ENCODE measurements around the gene RXRA.

The RXRA gene

DNA sequence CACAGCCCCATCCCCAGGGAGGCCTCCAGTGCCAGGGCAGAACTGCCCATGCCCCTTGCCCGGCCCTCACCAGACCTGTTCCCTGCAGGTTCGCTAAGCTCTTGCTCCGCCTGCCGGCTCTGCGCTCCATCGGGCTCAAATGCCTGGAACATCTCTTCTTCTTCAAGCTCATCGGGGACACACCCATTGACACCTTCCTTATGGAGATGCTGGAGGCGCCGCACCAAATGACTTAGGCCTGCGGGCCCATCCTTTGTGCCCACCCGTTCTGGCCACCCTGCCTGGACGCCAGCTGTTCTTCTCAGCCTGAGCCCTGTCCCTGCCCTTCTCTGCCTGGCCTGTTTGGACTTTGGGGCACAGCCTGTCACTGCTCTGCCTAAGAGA lies 110.1 kb downstream of the RXRA start:
- peak overlapping the region; percentile 39 for H3K27ac ChIP-seq
- no peak for DNase-seq
- H3K36me3 ChIP-seq = peaks cover 37% of the 10 kb centered on the region
- no peaks in the 10 kb centered on the region for H3K9me3 ChIP-seq (ENCODE audit: severe bottlenecking)
- no peak overlapping the region for H3K4me3 ChIP-seq (ENCODE audit: low read depth, low read length)
- TF ChIP-seq, protein P1, sequence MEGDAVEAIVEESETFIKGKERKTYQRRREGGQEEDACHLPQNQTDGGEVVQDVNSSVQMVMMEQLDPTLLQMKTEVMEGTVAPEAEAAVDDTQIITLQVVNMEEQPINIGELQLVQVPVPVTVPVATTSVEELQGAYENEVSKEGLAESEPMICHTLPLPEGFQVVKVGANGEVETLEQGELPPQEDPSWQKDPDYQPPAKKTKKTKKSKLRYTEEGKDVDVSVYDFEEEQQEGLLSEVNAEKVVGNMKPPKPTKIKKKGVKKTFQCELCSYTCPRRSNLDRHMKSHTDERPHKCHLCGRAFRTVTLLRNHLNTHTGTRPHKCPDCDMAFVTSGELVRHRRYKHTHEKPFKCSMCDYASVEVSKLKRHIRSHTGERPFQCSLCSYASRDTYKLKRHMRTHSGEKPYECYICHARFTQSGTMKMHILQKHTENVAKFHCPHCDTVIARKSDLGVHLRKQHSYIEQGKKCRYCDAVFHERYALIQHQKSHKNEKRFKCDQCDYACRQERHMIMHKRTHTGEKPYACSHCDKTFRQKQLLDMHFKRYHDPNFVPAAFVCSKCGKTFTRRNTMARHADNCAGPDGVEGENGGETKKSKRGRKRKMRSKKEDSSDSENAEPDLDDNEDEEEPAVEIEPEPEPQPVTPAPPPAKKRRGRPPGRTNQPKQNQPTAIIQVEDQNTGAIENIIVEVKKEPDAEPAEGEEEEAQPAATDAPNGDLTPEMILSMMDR (IDR thresholded peaks at IDR 0.05; ENCODE audit: low read depth, low read length) = no peak
- no peaks in the 10 kb centered on the region for H3K27me3 ChIP-seq (ENCODE audit: insufficient read depth, low read depth, severe bottlenecking)

DNA sequence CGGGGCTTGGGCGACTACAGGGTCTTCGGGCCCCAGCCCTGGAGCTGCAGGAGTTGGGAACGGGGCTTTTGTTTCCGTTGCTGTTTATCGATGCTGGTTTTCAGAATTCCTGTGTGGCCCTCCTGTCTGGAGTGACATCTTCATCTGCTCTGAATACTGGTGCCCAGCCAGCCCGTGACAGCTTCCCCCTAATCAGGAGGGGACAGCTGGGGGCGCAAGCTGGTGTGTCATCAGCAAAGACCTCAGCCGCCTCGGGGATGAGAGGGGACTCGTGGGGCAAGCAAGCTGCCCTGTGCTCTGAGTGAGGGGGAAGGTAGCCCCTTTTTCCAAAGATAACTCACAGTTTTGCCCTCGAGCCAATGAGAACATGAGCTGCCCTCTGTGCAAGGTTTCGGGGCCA lies 110.7 kb downstream of the RXRA start:
- Histone ChIP-seq H3K27ac (peak overlapping the region; percentile 39), H3K36me3 (peaks cover 32% of the 10 kb centered on the region), H3K4me3 (ENCODE audit: low read depth, low read length) (no peak overlapping the region), H3K27me3 (ENCODE audit: insufficient read depth, low read depth, severe bottlenecking) (no peaks in the 10 kb centered on the region), H3K9me3 (ENCODE audit: severe bottlenecking) (no peaks in the 10 kb centered on the region)
- DNase-seq = peak; percentile 66
- TF ChIP-seq, protein P1 (IDR thresholded peaks at IDR 0.05; ENCODE audit: low read depth, low read length) = no peak

DNA sequence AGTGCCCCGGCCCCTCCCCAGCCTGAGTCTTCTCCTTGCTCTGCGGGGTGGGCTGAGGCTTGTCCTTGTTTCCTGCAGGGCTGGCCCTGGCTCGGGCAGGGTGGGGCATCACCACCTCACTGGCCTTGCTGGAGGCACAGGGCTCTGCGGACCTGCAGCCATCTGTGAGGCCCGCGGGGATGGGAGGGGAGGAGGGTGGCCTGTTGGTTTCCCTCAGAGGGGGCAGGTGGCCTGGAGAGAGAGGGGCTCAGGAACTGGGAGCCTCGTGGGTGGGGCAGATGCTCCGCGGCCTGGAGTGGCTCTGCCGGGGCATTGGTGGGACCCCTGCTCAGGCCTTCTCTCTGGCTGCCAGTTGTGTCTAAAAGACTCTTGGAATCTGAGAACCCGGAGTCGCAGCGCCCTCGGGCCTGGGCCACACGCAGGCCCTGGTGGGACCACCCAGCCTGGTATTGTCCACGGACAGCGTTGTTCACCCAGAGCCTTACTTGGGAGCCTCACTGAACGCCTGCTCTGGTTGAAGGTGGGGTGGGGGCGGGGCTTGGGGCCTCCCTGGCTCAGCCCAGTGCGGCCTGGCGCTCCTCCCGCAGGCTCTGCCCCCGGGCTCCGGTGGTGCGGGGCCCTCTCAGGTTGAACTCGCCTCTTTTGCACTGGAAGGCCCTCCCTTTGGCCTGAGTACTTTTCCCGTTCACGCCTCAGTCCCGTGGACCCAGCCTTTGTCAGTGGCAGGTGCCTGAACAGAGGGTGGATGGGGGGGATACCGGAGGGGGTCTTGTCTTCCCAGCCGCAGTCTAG lies 111.3 kb downstream of the RXRA start:
- peak overlapping the region; percentile 39 for H3K27ac ChIP-seq
- peaks cover 27% of the 10 kb centered on the region for H3K36me3 ChIP-seq
- peak; percentile 62 for DNase-seq
- H3K27me3 ChIP-seq (ENCODE audit: insufficient read depth, low read depth, severe bottlenecking) = no peaks in the 10 kb centered on the region
- TF ChIP-seq, protein P1 (IDR thresholded peaks at IDR 0.05; ENCODE audit: low read depth, low read length) = no peak
- H3K4me3 ChIP-seq (ENCODE audit: low read depth, low read length) = no peak overlapping the region
- no peaks in the 10 kb centered on the region for H3K9me3 ChIP-seq (ENCODE audit: severe bottlenecking)

DNA sequence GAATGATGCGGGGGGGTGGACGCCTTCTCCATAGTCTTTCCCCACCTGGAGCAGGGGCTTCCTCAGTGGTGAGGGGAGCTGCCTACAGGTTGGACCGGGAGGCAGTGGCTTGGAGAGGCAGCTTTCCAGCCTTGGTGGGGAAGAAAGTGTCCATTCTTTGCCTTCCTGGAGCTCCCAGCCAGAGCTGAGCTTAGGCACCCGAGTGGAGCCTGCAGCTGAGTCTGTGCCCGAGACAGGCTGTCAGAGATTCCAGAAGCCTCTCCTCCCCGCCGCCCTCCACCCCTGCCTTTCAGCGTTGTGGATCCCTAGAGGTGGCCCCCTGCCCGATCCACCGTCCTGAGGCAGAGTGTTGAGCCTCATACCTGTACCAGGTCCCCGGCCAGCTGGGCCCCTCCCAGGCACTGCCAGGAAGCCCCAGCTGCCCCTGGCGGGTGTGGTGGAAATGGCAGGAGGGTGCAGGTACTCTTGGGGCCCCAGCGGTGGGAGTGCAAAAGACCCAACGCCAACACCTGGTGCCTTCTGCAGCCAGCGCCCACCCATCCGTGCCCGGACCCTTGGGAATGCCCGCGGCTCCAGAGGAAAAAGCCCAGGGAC lies 112.0 kb downstream of the RXRA start:
- H3K36me3 ChIP-seq = peaks cover 27% of the 10 kb centered on the region
- no peaks in the 10 kb centered on the region for H3K9me3 ChIP-seq (ENCODE audit: severe bottlenecking)
- DNase-seq = no peak
- peak overlapping the region; percentile 39 for H3K27ac ChIP-seq
- no peaks in the 10 kb centered on the region for H3K27me3 ChIP-seq (ENCODE audit: insufficient read depth, low read depth, severe bottlenecking)
- TF ChIP-seq, protein P1 (IDR thresholded peaks at IDR 0.05; ENCODE audit: low read depth, low read length) = no peak
- no peak overlapping the region for H3K4me3 ChIP-seq (ENCODE audit: low read depth, low read length)

DNA sequence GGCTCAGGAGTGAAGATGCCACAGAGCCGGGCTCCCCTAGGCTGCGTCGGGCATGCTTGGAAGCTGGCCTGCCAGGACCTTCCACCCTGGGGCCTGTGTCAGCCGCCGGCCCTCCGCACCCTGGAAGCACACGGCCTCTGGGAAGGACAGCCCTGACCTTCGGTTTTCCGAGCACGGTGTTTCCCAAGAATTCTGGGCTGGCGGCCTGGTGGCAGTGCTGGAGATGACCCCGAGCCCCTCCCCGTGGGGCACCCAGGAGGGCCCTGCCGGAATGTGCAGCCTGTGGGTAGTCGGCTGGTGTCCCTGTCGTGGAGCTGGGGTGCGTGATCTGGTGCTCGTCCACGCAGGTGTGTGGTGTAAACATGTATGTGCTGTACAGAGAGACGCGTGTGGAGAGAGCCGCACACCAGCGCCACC lies 113.1 kb downstream of the RXRA start:
- Histone ChIP-seq H3K4me3 (ENCODE audit: low read depth, low read length) (no peak overlapping the region), H3K36me3 (peaks cover 20% of the 10 kb centered on the region), H3K9me3 (ENCODE audit: severe bottlenecking) (no peaks in the 10 kb centered on the region), H3K27ac (no peak overlapping the region), H3K27me3 (ENCODE audit: insufficient read depth, low read depth, severe bottlenecking) (no peaks in the 10 kb centered on the region)
- DNase-seq = no peak
- TF ChIP-seq, protein P1 (IDR thresholded peaks at IDR 0.05; ENCODE audit: low read depth, low read length) = no peak

Measured in WERI-Rb-1 (cell line).